ENCODE measurements around the gene PEF1. TPM values are rescaled to one million over a fixed set of nuclear protein-coding genes. Genes with fewer than 3 reads are reported as not detected.
A peak's percentile ranks its signal among the peaks of the same experiment; 100 is the strongest.

Gene PEF1
- total and polyA plus RNA-seq, 7 donors, result 52.9 to 87.4 (median 66.4) TPM

DNA sequence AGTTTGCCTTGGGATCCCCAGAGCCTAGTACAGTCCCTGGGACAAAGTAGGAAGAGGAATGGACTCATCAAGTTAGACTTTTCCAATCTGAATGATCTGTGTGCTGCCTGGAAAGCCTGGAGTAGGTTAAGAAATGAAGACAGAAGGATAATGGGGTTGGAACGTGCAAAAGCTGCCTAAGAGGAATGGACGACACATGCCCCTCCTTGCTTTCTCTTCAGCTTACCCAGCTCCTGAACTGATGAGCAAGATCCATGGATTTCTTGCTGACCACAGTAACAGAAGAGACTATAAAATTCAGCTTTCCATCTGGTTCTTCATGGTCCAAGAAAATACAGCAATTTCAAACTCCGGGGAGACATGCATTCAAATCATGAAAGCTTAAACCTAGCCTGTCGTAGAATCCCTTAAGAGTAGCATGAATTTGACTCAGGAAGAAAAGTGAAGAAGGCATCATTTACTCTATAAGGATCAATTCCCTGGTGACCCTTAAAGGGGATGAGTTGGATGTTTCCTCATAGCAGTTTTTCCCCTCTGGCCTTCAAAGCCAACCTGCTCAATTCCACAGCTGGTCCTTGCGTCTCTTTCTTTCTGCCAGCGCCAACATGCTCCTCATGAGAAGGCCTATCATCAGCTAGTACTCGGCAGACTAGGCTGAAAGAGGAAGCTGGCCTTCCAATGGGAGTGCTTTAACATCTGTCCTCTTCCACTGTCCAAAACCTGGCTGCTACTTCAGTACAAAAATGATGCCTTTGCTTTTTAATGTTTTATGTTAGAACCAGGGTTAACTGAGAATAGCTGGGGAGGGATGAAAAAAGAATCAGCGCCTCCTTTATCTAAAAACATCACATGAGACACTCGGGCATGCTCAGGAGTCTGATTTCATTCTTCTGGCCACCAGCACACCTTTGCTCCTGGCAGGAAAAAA is 5.7 kb upstream of the PEF1 start:
- Histone ChIP-seq H3K4me3 (no peak overlapping the region), H3K36me3 (peaks cover 4 to 34% (median 13%) of the 10 kb centered on the region in 4 donors), H3K27ac (peak overlapping the region in 3 of 4 donors; percentile 7 to 50 (median 22)), H3K9me3 (no peaks in the 10 kb centered on the region), H3K4me1 (peaks cover 0 to 31% (median 11%) of the 10 kb centered on the region in 4 donors), H3K27me3 (no peaks in the 10 kb centered on the region)
- no peak for TF ChIP-seq POLR2A (IDR thresholded peaks at IDR 0.05)
- no peak for TF ChIP-seq EP300 (IDR thresholded peaks at IDR 0.05)
- TF ChIP-seq, protein P1, sequence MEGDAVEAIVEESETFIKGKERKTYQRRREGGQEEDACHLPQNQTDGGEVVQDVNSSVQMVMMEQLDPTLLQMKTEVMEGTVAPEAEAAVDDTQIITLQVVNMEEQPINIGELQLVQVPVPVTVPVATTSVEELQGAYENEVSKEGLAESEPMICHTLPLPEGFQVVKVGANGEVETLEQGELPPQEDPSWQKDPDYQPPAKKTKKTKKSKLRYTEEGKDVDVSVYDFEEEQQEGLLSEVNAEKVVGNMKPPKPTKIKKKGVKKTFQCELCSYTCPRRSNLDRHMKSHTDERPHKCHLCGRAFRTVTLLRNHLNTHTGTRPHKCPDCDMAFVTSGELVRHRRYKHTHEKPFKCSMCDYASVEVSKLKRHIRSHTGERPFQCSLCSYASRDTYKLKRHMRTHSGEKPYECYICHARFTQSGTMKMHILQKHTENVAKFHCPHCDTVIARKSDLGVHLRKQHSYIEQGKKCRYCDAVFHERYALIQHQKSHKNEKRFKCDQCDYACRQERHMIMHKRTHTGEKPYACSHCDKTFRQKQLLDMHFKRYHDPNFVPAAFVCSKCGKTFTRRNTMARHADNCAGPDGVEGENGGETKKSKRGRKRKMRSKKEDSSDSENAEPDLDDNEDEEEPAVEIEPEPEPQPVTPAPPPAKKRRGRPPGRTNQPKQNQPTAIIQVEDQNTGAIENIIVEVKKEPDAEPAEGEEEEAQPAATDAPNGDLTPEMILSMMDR (IDR thresholded peaks at IDR 0.05), result no peak
- TF ChIP-seq POLR2AphosphoS5 (IDR thresholded peaks at IDR 0.05), result no peak
- intact Hi-C loops (cut with DNase I), result no loop called here
- DNase-seq, result no peak
- WGBS, 2 donors, result 80 to 82% methylated on average over 9 of the region's 9 CpGs

DNA sequence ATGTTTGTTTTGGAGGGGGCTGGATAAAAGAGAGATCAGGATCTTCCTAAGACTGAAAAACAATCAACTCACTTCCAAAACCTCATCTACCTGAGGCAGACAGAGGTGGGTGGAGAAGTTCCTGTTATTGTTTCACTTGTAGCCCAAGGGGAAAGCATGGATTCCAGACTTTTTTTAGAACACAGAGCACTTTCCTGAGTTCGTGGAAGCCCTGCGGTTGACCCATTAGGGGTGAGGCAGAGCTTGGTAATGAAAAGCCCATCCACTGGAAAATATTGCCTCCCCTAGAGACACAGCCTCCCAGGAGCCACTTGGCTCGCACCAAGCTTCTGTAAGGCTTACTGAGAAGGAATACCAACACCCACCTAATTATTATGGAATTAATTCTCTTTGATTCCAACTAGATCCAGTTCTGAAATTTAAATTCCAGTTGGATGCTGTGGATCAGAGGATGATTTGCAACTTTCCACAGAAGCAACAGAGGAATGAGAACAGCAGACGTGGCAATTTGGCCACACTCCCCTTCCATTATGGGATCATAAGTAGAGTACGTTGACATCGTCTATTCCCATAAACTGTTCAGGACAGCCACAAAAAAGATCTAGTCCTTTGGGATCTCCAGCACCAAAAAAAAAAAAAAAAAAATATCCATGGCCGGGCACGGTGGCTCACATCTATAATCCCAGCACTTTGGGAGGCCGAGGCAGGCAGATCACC is 4.1 kb upstream of the PEF1 start:
- WGBS, 2 donors, result 79 to 81% methylated on average over 9 of the region's 9 CpGs
- intact Hi-C loops (cut with DNase I), result loop anchor here (5.0 to 10.0 kb wide), 2 partner anchors 139 to 286 kb away; partner anchors contain the start of gene PTP4A2
- TF ChIP-seq POLR2A (IDR thresholded peaks at IDR 0.05), result no peak
- TF ChIP-seq POLR2AphosphoS5 (IDR thresholded peaks at IDR 0.05), result no peak
- TF ChIP-seq, protein P1 (IDR thresholded peaks at IDR 0.05), result no peak
- TF ChIP-seq EP300 (IDR thresholded peaks at IDR 0.05), result no peak
- Histone ChIP-seq H3K4me3 (no peak overlapping the region), H3K36me3 (peaks cover 0 to 17% (median 8%) of the 10 kb centered on the region in 4 donors), H3K4me1 (peaks cover 0 to 39% (median 15%) of the 10 kb centered on the region in 4 donors), H3K9me3 (no peaks in the 10 kb centered on the region), H3K27ac (peak overlapping the region in 1 of 4 donors; percentile 52), H3K27me3 (no peaks in the 10 kb centered on the region)
- DNase-seq, result no peak

DNA sequence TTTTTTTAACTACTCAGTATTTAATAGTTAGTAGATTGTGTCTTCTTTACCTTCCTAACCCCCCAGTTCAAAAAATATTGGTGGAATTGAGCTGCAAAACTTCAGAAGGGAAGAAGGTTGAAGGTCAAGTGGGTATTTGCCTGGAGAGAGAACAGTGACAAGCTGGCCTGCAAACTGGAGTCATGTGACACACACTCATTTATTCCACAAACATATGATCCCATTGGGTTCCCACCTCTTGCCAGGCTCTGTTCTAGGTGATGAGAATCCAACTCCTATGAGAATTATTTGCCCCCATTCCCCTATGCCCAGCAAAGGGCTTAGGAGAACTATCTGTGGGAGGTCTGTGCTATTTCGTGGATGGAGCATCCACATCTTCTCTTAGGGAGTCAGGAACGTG is 3.5 kb upstream of the PEF1 start:
- H3K27me3 ChIP-seq, result no peaks in the 10 kb centered on the region
- 85 to 86% methylated on average over 2 of the region's 2 CpGs for WGBS, 2 donors
- peaks cover 0 to 45% (median 21%) of the 10 kb centered on the region in 4 donors for H3K4me1 ChIP-seq
- no peak overlapping the region for H3K4me3 ChIP-seq
- H3K9me3 ChIP-seq, result no peaks in the 10 kb centered on the region
- no peak for TF ChIP-seq POLR2A (IDR thresholded peaks at IDR 0.05)
- TF ChIP-seq POLR2AphosphoS5 (IDR thresholded peaks at IDR 0.05), result no peak
- TF ChIP-seq, protein P1 (IDR thresholded peaks at IDR 0.05), result no peak
- peaks cover 0 to 11% (median 4%) of the 10 kb centered on the region in 4 donors for H3K36me3 ChIP-seq
- DNase-seq, result no peak
- intact Hi-C loops (cut with DNase I), result loop anchor here (5.0 to 10.0 kb wide), 2 partner anchors 139 to 287 kb away; partner anchors contain the start of gene PTP4A2
- H3K27ac ChIP-seq, result peak overlapping the region in 1 of 4 donors; percentile 52

DNA sequence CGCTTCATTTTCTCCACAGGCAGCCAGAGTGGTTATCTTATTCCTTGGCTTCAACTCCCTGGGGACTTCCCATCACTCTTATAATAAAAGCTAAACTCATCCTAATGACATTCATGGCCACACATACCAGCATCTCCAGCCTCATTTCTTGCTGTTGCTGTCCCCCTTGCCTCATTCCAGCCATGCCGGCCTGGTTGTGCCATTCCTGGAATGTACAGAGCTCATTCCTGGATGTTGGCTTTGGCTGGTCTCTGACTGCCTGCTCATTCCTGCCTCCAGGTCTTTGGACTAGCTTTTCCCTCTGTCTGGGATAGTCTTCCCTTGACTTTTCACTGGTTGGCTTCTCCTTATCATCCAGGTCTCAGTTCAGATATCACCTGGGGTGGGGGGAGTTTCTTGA is 2.4 kb upstream of the PEF1 start:
- H3K27ac ChIP-seq, result peak overlapping the region in 1 of 4 donors; percentile 29
- peaks cover 0 to under 1% (median 0%) of the 10 kb centered on the region in 4 donors for H3K36me3 ChIP-seq
- TF ChIP-seq POLR2AphosphoS5 (IDR thresholded peaks at IDR 0.05) (no peak), POLR2A (IDR thresholded peaks at IDR 0.05) (no peak), EP300 (IDR thresholded peaks at IDR 0.05) (no peak)
- TF ChIP-seq, protein P1 (IDR thresholded peaks at IDR 0.05), result no peak

More for the DNA sequence above, 2.4 kb upstream of the PEF1 start:
- Histone ChIP-seq H3K27me3 (no peaks in the 10 kb centered on the region), H3K4me3 (no peak overlapping the region), H3K4me1 (peaks cover 0 to 54% (median 27%) of the 10 kb centered on the region in 4 donors), H3K9me3 (no peaks in the 10 kb centered on the region)
- intact Hi-C loops (cut with DNase I), result loop anchor here (5.0 to 10.0 kb wide), 2 partner anchors 140 to 288 kb away; partner anchors contain the start of gene PTP4A2
- 89 to 95% methylated on average over 2 of the region's 2 CpGs for WGBS, 2 donors
- peak; percentile 51 for DNase-seq
